GM13977 (cell line): ENCODE data around the gene MRPL41.
"Not testable (repeated sequence)": the region's sequence is repeated elsewhere in the genome, so short reads cannot be mapped to it uniquely, and the experiment has no call there.

Source experiments
- DNase-seq: peaks from one replicate; pipeline ENCODE4 v3.0.0; 2012; ENCODE audit warnings: low spot score
- CTCF ChIP-seq: IDR thresholded peaks from 2 replicates; pipeline ENCODE4 v1.5.1; 2012; ENCODE audit warnings: mild to moderate bottlenecking, control low read depth; ENCODE audit not compliant: insufficient read depth; ENCODE audit errors: extremely low read depth, missing control alignments
- in situ Hi-C: fragments of 300-500 bp; cut with MboI; formaldehyde crosslinking; loops from one replicate; pipeline ENCODE4 v1.12.0; 2022; ENCODE audit warnings: low sequenced_read_pairs, low pct_unique_long_range_greater_than_20kb, mixed read lengths, inconsistent platforms; ENCODE audit not compliant: unreplicated experiment

MRPL41 gene

GRCh38 chr9:137524161-137524980 is 27.3 kb upstream of the MRPL41 start:
- no peak for DNase-seq
- in situ Hi-C loops, result no loop called here
- TF ChIP-seq CTCF, result no peak

GRCh38 chr9:137524981-137525317 is 26.7 kb upstream of the MRPL41 start:
- no peak for TF ChIP-seq CTCF
- in situ Hi-C loops, result no loop called here
- no peak for DNase-seq

GRCh38 chr9:137530331-137530730 is 21.3 kb upstream of the MRPL41 start:
- TF ChIP-seq CTCF, result no peak
- no peak for DNase-seq
- in situ Hi-C loops, result no loop called here

GRCh38 chr9:137531099-137531765 is 20.4 kb upstream of the MRPL41 start:
- in situ Hi-C loops, result no loop called here
- no peak for TF ChIP-seq CTCF
- no peak for DNase-seq

GRCh38 chr9:137532891-137533468 is 18.7 kb upstream of the MRPL41 start:
- in situ Hi-C loops, DNase-seq: not testable (repeated sequence)

GRCh38 chr9:137534256-137535119 is 17.2 kb upstream of the MRPL41 start:
- in situ Hi-C loops, result no loop called here
- peak; percentile 78 for DNase-seq
- TF ChIP-seq CTCF, result peak; percentile 56
